Stimulated activated CD8-positive, alpha-beta memory T cell treated with anti-CD3 and anti-CD28 coated beads, Interleukin-4, amount 100 ng/mL, for 1 hour (primary cell): ENCODE results near the gene ABHD11.
"Not testable (repeated sequence)": the region's sequence is repeated elsewhere in the genome, so short reads cannot be mapped to it uniquely, and the experiment has no call there.

Experiments used
- DNase-seq, 2 donors: peaks; one replicate each; pipeline ENCODE4 v3.0.0-alpha.2; 2020; ENCODE audit warnings: low read depth in 2 of 2, low spot score in 1 of 2

Gene ABHD11

DNA sequence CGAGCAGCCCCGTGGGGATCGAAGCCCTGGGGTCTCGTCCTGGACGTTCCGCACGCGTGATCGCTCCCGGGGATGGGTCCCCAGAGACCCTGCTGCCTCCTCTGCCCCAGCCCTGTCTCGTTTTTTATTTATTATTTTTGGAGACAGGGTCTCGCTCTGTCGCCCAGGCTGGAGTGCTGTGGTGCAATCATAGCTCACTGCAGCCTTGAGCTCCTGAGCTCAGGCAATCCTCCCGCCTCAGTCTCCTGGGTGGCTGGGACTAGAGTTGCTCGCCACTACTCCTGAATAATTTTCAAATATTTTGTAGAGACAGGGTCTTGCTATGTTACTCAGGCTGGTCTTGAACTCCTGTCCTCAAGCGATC, 18.8 kb downstream of the ABHD11 start:
- no peak for DNase-seq

DNA sequence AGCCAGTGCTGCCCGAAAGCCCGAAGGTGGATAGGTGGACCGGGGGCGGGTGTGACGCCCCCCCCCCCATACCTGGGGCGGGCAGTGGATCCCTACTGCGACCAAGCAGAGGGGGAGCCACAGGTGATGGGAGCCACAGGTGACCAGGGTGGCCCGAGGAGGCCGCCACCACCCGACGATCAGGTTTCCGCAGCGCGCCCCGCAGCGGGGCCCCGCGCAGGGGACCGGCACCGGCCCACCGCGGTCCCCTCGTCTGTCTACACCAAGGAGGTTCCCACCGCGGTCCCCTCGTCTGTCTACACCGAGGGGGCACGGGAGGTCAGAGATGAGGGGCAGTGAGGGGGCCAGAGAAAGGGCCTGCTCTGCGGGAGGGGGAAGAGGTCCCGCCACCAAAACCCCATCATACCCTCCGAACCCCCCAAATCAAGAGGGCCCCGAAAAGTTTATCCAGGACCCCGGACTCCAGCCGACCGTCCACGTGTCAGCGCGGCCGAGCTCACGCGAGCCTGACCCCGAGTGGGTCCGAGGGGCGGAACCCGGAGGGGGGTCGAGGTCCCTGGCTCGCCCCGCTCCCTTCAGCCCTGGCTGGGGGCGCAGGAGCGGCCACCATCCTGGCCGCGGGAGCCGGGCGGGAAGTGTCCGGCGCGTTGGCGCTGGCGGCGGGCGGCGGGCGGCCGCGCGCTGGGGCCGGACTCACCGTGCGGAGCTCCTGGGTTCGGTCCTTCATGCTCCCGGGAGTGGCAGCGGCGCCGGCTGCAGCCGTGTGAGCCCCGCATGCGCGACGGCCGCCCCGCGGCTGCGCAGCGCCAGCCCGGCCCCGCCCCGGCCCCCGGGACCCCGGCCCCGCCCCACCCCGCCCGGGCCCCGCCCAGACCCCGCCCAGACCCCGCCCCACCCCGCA, 19.4 kb downstream of the ABHD11 start, which contains the start of gene STX1A:
Gene STX1A (minus strand): TSS at position 765 of the 901 bp plus-strand sequence. CDS start 38 bp downstream, at position 727.
- peak in 1 of 2 donors; percentile 50 for DNase-seq

DNA sequence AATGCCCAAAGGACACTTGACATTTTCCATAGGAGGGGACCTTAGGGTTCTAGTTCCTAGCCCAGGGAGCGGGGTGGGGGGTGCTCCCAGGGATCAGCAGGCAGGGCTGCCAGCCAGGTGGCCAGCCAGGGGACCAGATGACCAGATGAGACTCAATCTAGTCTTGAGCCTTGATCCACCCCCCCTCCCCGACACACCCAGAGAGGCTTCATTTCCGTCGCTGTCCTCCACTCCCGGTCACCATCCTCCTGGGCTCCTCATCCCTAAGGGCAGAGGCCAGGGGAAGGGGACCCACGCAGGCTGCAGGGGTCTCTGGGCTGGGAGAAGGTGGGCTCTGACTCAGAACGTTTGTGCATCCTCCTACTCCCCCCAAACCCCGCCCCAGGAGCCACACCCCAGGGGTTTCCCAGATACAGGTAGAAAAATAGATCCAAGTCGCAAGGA, 20.1 kb downstream of the ABHD11 start:
- DNase-seq, result no peak

DNA sequence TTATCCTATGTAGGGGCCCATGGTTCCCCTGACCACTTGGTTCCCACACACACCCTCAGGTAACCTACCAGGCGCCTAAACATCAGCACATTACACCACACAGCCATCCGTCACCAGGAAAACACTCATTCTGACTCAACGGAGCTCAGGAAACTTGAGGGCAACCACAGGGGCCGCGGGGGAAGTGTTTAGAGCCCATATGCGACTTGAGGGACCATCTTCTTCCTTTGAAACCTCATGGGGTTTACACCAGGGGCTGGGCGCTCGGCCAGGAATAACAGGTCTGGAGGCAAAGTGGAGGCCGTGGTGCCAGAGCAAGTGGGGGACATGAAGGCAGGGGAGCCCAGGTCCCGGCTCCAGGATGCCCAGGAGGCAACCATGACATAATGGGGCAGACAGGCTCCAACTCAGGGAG, 20.6 kb downstream of the ABHD11 start:
- peak; percentile 49 to 62 for DNase-seq

DNA sequence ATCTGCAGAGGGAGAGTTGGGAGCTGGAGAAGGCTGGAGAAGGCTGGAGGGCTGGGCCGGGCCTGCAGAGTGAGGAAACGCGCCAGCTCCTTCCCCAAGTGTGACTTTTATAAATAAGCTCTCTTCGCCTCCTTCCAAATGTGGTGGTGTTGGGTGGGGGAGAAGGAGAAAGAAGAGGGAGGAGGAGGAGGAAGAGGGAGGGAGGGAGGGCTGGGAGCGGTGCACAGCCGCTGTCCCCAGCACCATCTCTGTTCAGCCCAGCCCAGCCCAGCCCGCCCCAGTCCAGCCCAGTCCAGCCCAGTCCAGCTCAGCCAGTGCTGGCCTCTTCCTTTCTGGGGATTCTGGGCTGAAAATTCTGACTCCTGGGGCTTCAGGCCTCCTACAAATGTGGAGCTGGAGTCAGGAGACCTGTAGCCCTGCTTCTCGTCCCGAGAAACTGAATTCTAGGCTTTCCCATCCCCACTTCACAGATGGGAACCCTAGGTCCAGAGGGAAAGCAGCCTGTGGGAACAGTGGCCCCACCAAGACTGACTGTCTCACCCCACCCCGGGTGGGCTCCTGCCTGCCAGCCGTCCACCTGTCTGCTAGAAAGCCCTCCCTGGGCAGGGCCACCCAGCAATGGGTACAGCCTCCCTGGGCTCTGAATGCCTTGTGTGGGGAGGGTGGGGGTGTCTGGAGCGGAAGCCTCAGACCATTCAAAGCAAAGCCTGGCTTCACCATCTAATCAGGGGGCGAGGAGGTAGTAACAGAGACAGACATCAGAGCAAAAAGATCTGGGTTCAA, 21.4 kb downstream of the ABHD11 start:
- no peak for DNase-seq

DNA sequence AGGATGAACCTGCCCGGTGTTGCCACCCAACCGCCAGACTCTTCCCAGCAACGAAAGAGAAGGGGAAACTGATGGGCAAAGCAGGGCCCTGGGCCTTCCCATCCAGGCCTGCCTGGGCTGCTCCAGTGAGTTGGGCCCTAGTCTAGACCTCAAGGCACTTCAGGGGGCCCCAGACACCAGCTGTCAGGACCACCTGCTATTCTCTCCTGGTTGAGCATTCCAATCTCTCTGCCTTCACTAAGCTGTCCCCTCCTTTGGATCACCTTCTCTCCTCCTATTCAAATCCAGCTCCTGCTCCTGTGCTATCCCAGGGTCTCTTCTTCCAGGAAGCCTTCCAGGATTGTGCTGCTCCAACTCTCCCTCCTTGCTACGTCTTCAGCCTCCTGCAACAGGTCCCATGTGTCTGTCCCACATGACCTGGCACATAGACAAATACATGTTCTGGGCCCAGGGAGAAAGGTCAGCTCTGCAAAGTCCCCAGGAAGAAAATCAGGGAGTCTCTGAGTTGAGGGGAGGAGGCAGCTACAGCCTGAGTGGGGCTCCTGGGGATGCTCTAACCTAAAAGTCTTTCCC, 22.2 kb downstream of the ABHD11 start:
- no peak for DNase-seq

DNA sequence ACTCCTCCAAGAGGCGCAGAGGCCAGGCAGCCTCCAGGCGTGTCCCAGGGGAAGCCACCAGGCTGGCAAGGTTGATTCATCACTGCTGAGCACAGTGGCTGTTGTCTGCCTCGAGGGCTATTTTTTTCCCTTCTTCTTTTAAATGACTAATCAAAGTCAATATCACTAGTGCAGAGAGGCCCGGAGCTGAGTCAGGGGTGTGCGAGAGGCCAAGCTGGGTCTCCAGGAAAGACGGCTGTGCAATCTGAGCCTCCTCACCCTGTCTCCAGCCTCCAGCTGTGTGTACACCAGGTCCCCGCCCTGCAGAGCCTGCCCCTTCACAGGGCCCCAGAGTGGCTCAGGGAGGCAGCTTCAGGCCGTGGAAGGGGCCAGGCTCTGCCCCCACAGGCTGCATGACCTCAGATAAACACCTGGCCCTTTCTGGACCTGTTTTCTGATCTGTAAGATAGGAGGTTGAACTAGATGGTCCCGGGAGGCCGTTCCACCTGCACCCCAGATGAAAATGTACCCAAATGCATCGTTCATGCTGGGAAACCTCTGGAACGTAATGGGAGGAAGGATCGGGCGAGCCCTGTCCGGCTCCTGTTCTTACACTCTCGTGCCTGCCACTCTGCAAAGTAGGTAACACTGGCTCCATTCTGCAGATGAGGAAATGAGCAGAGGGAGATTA, 22.8 kb downstream of the ABHD11 start:
- no peak for DNase-seq

DNA sequence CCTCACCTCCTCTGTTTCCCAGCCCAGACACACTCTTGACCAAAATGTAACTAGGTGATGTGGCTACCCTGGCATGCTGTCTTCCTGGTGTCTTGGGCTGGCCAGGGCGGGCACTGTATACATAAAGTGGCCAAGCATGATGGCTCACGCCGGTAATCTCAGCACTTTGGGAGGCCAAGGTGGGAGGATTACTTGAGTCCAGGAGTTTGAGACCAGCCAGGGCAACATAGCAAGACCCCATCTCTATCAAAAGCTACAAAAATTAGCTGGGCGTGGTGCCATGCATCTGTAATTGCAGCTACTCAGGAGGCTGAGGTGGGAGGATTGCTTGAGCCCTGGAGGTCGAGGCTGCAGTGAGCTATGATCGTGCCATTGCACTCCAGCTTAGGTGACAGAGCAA, 25.3 kb downstream of the ABHD11 start:
- not testable (repeated sequence) for DNase-seq

DNA sequence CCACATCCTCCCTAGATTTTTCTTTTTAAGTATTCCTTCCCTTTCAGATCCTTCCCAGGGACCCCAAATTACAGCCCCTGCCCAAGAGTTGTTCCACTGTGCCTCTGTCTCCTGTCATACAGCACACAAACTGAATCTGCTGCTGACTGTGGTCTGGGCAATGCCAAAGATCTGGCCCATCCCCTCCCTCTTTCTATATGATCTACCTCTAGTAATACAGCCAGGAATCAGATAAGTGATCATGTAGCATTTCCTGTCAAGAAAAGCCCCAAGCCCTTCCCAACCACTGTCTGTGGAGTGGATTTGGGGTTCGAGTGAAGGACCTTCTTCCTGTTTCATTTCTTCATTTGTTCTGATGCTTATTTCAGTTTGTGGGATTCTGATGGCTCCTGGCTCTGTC, 25.8 kb downstream of the ABHD11 start:
- DNase-seq, result no peak

DNA sequence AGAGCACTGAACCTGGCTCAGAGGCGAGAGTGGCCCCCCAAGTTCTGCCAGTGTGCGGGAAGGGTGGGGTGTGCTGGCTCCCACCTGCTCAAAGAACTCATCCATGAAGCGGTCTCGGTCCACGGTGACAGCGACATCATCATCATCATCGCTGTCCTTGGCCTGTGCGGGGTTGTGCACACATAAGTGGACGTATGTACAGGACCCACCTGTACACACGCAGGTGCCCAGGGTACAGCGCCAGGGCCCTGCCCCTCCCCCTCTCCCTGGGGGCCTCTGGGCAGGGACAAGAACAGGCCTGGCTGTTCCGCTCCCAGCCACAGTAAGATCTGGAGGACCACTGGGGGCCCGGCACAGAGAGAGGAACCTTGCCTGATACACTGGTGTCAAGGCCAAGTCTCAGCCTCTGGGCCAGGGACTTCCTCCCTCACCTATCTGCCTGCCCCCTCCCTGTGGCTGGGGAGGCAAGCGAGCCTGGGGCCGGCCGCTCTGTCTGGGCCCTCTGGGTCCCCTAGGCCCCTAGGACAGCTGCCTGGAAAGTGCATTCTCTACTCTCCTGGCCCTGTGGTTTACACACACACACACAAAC, 29.5 kb downstream of the ABHD11 start:
- no peak for DNase-seq

DNA sequence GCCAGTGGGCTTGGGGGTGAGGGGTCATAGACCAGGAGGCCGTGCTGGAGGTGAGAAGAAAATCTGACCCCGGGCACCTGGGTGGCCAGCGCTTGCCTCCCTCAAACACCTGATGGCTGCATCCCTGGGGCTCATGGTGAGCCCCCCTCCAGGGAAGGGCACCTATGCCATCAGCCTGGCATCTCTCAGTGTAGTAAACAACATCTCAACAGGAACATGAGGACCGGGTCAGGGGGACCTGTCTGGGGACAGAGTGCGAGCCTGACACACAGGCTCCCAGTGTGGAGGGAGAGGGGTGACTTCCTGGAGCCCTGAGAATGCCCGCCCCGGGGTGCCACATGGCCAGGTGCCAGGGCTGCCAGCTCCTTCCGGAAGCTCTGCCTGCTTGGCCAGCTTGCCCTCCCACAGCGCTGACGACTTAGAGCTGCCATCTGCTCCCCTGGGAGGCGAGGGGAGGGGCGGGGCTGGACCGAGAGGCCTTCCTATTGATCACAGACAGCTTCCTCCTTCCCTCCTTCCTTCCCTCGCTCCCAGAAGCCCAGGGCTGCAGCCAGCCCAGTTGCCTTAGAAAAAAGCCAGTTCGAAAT, 31.5 kb downstream of the ABHD11 start:
- DNase-seq, result no peak

DNA sequence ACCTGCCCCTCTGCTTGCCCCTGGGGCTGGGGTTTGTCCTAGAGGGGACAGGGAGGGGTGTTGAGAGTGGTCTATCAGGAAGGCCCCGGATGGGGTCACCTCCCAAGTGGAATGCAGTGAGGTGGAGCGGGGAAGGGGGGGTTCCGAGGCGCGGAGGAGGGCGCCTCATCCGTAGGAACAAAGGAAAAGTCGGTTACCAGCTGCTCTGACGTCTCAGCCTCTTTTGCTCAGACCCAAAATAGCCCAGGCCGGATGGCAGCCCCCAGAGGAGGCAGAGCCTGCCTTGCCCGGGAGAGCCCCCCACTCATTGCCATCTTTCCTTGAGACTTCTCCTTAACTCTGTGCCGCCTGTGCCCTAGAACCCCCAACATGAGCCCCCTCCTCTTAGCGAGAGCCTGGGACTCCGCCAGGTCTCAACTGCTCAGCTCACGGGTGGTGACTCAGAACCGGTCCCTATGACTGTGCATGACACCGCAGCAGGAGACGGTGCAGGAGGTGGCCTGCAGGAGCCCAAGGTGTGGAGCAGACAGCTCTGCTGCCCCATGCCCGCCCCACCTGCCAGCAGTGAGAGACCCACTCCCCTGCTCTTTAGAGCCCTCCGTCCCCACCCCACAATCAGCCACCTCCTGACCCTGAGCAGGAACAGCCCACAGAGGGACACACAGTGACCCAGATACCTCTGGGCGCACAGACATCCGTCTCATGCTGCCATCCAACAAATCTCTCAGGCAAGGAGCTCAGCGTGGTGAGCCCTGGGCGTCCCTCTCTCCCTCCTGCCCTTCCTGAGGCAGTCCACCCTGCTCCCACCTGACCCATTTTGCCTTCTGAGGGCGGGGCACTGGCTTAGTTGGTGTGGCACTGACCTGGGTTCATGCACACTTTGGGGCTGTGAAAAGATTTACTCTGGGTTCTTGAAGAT, 32.2 kb downstream of the ABHD11 start:
- DNase-seq, result no peak

DNA sequence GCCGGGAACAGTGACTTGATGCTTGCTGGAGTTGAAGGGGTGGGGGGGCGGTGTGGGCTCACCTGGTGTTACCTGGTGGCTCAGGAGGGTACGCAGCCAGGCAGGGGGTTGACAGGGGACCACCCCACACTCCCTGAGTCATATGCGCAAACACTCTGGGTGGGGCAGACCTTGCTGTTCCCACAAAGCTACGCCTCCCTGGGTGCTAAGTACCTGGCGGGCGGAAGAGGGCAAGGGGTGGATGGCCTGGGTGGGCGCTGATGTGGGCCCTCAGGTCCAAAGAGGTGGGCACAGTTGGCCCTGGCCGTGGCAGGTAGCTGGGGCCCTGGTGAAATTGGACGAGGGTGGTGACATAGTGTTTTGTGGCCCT, 33.1 kb downstream of the ABHD11 start:
- no peak for DNase-seq

DNA sequence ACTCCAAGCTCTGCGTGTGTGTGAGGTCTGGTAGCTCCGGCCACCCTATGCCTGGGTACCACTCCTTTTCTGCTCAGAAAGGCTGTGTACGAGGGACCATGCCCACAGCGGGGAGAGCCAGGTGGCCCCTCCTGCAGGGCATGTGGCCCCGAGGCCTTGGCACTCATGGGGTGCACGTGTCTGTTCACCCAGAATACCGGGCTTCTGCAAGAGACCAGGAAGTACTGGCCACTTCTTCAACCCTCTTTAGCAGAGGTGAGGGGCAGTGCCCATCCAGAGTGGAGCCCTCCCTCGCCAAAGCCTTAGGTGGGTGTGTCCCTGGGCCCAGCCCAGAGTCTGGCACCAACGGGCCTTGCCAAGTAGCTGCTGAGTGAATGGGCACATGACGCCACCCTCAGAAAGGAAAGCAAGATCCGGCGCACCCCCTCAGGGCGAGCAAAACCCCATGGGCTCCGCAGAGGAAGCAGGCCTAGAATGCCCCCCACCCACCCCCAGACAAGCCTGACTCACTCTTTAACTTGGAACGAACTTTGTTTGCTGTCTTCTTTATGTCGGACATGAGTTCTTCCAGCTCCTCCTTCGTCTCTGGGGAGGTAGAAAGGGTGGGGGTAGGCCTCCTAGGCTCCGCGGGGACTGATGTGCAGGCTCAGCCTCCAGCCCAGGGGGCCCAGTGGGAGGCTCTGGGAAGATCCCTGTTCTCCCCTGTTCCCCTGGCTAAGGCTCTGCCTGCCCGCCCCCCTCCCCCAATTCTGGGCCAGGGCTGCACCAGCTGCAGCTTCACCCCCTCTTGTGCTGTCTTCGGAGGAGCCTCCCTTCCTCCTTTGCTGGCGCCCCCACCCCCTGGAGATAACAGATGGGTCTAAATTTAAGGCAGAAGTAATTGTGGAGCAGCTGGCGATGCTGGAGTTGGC, 33.7 kb downstream of the ABHD11 start:
- no peak for DNase-seq

DNA sequence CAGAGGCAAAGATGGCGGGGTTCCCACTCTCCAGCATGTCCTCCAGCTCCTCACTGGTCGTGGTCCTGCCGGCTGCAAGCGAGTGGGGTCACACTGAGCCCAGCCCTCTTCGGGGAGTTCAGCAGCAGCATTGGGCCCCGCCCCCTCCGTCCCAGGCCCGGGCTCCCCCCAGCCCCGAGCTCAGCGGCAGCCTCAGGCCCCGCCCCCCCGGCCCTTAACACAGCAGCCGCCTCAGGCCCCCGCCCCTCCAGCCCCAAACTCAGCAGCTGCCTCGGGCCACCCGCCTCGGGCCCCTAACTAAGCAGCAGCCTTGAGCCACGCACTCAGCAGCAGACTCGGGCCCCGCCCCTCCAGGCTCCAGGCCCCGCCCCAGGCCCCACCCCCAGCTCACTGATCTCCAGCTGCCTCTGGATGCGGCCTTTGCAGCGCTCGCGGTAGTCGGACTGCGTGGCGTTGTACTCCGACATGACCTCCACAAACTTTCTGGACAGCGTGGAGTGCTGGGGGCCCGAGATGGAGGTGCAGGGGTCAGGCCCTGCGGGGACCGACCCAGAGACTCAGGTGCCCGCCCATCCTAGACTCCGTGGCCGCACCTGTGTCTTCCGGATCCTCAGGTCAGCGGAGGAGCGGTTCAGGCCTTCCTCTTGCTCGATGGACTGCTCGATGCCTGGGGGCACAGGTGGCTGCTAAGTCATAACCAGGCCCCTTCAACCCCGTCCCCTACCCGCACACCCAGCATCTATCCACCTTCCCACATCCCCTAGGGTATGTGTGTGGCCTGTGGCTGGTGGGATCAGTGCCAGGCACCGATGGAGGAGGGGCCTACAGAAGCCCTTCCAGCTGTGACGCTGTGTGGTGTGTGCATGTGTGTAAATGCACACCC, 34.6 kb downstream of the ABHD11 start:
- no peak for DNase-seq

DNA sequence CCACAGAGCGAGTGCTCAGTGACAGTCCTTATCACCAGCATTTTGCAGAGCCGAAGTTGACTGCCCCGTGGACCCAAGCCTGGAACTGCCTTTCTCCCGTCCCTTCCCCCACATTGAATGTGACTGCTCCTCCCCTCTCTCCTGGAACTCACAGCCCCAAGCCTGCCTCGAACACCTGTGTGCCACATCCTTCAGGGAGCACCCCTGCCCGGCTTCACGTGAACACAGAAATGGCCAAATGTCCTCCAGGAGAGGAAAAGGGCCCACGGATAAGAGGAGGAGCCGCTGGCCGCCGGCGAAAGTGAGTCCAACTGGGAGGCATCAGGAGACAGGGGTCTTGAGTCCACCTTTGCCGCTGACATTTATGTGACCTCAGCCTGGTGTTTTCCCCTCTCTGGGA, 35.4 kb downstream of the ABHD11 start:
- DNase-seq, result no peak

DNA sequence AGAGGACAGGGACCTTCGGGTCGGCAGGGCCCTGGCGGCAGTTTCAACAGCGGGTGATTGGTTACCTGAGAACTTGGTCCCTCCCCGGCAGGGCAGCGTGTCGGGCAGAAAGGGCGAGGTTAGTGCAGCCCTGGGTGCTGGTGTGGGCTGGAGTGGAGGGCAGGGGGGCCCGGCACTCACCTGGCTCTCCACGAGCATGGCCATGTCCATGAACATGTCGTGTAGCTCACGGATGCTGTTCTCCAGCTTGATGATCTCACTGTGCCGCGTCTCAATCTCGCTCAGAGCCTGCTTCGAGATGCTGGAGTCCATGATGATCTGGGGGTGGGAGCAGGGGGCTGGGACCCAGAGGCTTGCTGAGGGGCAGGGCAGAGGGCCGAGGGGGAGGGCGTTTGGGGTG, 35.9 kb downstream of the ABHD11 start:
- no peak for DNase-seq
